HG02623 (cell line): Measurements from ENCODE around the gene INTS4.
"Not testable (repeated sequence)": the region's sequence is repeated elsewhere in the genome, so short reads cannot be mapped to it uniquely, and the experiment has no call there.

ENCODE experiments used
- ATAC-seq: cut with Tn5 transposase; IDR thresholded peaks from one replicate; pipeline ENCODE4 v1.9.1; 2021; ENCODE audit warnings: moderate library complexity; ENCODE audit not compliant: unreplicated experiment

The INTS4 gene

DNA sequence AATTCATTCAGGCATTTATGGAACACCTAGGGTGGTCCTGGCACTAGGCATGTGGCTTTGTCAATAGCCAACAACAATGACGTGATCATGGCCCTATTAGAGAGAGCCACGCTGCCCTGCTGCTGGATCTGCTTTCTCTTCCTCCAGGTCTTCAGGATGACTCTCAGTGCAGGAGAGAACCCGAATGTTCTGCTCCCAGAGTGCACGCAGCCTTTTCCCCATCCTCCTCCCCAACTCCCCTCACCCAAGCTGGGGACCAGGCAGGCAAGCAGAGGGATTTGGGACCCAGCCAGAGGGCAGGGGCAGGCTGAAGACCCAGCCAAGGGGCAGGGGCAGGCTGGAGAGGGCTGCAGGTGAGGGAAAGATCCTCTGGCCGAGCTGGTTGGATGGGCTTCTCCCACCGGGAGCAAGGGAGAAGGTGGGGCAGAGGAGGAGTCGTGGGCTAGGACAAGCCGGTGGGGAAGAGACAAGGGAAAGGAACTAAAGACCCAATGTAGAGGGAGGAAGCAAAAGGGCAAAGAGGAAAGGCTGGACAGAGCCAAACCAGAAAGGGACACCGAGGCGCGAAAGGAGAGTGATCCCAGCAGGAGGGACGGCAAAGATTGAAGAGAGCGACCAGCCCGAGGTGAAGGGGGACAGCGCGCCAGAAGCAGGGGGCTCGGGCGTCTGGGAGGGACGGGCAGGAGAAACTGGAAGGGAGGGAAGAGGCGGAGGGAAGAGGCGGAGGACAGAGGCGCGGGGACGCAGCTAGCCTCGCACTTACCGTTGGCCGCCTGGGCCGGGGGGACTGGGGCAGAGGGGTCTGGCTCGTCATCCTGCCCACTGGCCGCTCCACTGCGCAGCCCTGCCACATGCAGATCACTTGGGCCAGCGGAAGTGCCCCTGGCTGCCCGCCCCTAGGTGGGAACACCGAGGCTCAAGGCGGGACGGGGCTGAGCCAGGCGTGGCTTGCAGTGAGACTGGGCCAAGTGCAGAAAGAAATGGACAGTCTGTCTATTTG lies 28.2 kb upstream of the INTS4 start, which contains the start of gene KCTD14:
Gene KCTD14 (minus strand): TSS at position 880 of the 1,000 bp plus-strand sequence. CDS start 27 bp downstream, at position 853.
- no peak for ATAC-seq

GRCh38 chr11:78021611-78022010 lies 27.1 kb upstream of the INTS4 start:
- no peak for ATAC-seq

- ATAC-seq = no peak
Observed at GRCh38 chr11:78020246-78020645, 25.8 kb upstream of the INTS4 start.

DNA sequence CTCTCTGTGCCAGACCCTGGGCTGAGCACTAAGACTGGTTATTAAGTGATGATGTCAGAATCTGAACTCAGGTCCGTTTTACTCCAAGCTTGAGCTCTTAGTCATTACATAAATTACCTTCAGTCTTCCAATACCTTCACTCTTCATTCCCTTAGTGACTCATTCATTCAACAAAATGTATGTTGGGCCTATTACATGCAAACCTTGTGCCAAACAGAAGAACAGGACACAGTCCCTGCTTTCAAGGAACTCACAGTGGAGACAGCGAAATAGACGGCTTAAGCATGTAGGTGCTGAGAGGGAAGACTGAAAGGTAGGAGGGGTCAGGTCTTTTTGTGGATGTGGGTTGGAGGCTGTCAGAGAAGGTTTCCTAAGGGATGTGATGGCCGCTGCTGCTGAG lies 25.3 kb upstream of the INTS4 start:
- no peak for ATAC-seq

GRCh38 chr11:78015878-78016277 lies 21.4 kb upstream of the INTS4 start:
- ATAC-seq = no peak

GRCh38 chr11:78014937-78015520 lies 20.6 kb upstream of the INTS4 start:
- ATAC-seq = not testable (repeated sequence)

DNA sequence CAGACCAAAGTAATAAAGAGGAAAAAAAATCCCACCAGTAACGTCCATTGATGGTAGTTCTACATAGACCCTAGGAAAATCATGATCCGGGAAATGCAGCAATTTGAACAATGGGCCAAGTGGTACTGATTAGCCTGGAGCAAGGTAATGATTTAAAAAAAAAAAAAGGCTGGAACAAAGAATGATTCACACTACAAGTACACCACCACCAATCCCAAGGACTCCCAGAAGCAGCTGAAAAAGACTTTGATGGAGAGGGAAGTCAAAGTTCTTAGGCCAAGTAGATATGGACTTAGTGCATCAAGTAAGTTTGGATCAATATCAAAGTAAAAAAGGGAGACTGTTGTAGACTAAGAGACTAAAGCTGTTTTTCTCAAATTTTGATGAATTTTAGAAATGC lies 16.8 kb upstream of the INTS4 start:
- no peak for ATAC-seq

- no peak for ATAC-seq
Observed at GRCh38 chr11:78010755-78011154, 16.3 kb upstream of the INTS4 start.

DNA sequence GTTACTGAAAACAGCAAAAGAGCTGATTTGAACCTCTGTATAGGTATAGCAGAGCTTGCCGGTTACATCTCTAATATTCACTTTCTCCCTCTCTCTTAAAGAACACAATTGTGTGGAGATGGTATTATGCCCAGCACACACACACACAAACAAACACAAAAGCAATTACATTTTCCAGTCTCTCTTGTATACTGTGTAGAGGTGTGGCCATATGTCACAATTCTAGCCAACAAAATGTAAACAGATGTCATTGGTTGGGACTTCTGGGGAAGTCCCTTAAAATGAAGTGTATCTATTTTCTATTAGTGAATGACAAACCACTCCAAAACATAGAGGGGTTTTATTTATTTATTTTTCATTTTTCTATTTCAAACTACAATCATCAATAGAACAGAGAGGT lies 15.8 kb upstream of the INTS4 start:
- no peak for ATAC-seq

DNA sequence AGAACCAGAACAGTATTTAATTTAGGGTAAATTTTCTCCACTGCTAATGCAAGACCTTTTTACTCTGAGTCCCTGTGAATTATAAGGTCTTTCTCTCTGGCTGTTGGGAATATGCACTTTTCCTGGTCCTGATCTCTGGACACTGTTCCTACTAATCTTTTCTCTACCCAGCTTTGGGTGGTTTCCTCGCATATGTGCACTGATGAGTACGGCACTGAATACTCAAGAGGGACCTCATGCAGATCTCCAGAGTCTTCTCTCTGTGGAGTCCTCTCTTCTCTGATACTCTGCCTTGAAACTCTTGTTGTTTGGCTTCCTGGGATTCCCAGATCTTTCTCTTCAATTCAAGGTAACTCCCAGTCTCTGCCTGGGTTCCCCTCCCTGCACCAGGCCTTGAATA lies 14.6 kb upstream of the INTS4 start:
- no peak for ATAC-seq

- peak; percentile 64 for ATAC-seq
Observed at GRCh38 chr11:78000193-78000592, 5.7 kb upstream of the INTS4 start.

DNA sequence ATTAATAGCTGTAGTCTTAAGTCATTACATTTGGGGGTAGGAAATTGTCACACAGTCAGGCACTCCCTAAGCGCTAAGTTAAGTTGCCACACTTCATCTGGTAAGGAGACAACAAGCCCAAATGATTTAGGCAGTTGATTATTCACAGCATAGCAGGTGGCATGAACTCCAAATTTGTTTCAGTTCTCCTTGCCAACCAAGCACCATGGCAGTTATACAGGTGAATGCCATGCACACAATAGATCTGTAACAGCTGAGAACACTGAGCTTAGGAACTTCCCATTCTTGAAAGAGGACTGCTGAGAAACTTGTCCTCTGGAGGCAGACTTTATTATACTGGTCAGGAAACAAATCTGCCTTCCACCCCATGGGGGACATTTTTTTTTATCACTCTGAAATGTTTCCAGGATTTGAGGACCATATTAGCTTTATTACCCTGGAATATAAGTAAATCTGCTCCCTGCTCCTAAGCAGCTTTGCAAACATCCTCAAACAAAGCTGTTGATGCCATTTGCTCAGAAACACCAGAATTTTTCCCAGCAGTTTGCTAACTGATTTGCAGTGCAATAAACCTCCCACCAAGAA lies 5.1 kb upstream of the INTS4 start:
- no peak for ATAC-seq

DNA sequence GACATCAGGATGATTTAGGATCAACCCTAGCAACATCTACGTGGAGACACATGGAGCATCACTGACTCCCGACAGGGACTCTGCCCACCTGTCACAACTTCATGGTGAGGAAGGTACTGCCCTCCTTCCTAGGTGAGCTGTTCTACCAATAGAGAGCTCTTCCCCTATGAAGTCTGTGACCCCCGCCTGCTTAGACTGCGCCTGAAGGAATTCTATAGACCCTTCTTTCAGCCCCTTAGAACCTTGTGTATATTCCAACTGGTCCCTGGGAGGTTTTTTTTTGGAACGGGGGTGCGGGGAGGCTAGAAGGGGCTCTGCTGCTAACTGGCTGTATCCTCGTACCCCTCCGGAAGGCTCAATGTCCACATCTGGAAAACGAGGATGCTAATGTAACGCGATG lies 566 bp downstream of the INTS4 start:
- no peak for ATAC-seq

DNA sequence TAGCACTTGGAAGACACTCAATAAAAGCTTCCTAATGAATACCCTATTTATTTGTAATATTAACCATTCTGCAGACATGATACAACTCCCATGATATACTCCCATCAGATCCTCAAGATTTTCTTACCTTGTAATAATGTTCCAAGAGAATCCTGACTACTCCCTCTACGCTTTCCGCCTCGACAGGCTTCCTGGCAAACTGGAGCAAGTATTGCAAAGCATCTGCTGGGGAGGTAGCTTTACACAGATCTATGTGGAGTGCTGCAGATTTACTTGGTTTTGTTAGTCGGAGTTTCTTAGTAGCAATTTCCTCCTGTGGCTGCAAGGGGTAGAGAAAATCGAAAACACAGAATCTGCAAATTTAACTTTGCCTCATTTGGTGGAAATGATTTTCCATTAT lies 3.5 kb downstream of the INTS4 start:
- no peak for ATAC-seq

DNA sequence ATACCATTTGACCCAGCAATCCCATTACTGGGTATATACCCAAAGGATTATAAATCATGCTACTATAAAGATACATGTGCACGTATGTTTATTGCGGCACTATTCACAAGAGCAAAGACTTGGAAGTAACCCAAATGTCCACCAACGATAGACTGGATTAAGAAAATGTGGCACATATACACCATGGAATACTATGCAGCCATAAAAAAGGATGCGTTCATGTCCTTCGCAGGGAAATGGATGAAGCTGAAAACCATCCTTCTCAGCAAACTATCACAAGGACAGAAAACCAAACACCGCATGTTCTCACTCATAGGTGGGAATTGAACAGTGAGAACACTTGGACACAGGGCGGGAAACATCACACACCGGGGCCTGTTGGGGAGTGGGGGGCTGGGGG lies 8.0 kb downstream of the INTS4 start:
- not testable (repeated sequence) for ATAC-seq

GRCh38 chr11:77981346-77981947 lies 13.0 kb downstream of the INTS4 start:
- no peak for ATAC-seq

DNA sequence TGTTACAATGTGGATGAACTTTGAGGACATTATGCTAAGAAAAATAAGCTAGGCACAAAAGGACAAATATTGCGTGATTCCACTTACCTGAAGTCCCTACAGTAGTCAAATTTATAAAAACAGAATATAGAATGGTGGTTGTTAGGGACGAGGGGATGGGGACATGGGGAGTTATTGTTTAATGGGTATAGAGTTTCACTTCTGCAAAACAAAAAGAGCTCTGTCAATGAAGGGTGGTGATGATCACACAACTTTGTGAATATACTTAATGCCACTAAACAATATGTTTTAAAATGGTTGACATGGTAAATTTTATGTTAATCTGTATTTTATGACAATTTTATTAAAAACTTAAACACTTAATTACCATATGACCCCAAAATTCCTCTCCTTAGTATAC lies 26.1 kb downstream of the INTS4 start:
- no peak for ATAC-seq

DNA sequence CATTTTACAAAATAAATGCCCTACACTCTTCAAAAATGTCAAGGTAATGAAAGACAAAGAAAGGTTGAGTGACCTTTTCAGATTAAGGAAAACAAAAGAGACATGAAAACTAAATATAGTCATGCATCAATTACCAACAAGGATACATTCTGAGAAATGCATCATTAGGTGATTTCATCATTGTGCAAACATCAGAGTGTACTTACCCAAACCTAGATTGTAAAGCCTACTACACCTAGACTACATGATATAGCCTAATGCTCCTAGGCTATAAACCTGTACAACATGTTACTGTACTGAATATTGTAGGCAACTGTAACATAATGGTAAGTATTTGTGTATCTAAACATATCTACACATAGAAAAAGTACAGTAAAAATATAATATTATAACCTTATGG lies 26.7 kb downstream of the INTS4 start:
- no peak for ATAC-seq

DNA sequence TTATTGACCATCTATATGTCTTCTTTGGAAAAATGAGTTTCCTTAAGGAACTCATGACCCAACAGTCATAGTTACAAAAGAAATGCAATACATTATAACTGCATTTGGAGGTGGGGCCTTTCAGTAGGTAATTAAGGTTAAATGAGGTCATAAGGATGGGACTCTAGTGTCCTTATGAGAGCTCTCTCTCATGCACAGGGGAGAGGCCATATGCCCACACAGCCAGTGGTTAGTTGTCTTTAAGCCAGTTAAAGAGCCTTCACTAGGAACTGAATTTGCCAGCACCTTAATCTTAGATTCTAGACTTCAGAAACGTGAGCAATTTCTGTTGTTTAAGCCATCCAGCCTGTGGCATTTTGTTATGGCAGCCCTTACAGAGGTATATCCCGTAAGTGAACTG lies 27.3 kb downstream of the INTS4 start:
- ATAC-seq = no peak

- ATAC-seq = no peak
Observed at GRCh38 chr11:77966338-77966737, 28.1 kb downstream of the INTS4 start.

GRCh38 chr11:77959434-77959833 lies 35.0 kb downstream of the INTS4 start:
- ATAC-seq = no peak
